Gastroesophageal sphincter (tissue), 4 donors: ENCODE results near the gene MITF. TPM values are rescaled to one million over a fixed set of nuclear protein-coding genes. Genes with fewer than 3 reads are reported as not detected.

Source experiments
- ATAC-seq: fragments of 150-250 bp; one replicate; pipeline ENCODE4 v1.9.1; 2016; ENCODE audit warnings: mild to moderate bottlenecking, moderate library complexity
- H3K27ac ChIP-seq, 4 donors: fragments of 200-600 bp; sonication (generic) in 3 of 4; 1 replicate in 3 of 4; 2 replicates in 1 of 4; pipeline ENCODE4 v1.5.1; 2016 to 2019
- H3K27me3 ChIP-seq: fragments of 200-600 bp; sonication (generic); one replicate; pipeline ENCODE4 v1.5.1; 2019
- H3K36me3 ChIP-seq, 2 donors: fragments of 200-600 bp; sonication (generic); one replicate each; pipeline ENCODE4 v1.5.1; 2019; ENCODE audit warnings: control low read depth in 1 of 2
- H3K4me1 ChIP-seq, 3 donors: fragments of 200-600 bp; sonication (generic); 1 replicate in 2 of 3; 2 replicates in 1 of 3; pipeline ENCODE4 v1.5.1; 2016 to 2019; ENCODE audit warnings: control low read depth in 2 of 3
- H3K4me3 ChIP-seq, 2 donors: fragments of 200-600 bp; sonication (generic); one replicate each; pipeline ENCODE4 v1.5.1; 2019; ENCODE audit warnings: mild to moderate bottlenecking in 1 of 2, moderate library complexity in 1 of 2
- H3K9me3 ChIP-seq, 3 donors: fragments of 200-600 bp; sonication (generic); one replicate each; pipeline ENCODE4 v1.5.1; 2017 to 2019; ENCODE audit warnings: control low read depth in 2 of 3
- CTCF ChIP-seq, 4 experiments: fragments of 200-600 bp in 2 of 4; fragments of 450-650 bp in 2 of 4; sonication (generic) in 1 of 4; IDR thresholded peaks; one replicate each; pipeline ENCODE4 v1.5.1; 2017 to 2019; ENCODE audit warnings: antibody characterized with exemption in 4 of 4, mild to moderate bottlenecking in 2 of 4, moderate library complexity in 2 of 4
- EP300 ChIP-seq: sonication (generic); formaldehyde crosslinking; IDR thresholded peaks from one replicate; pipeline ENCODE4 v1.6.1; 2017; ENCODE audit warnings: antibody characterized with exemption, mild to moderate bottlenecking
- POLR2A ChIP-seq, 2 donors: fragments of 450-650 bp; IDR thresholded peaks; one replicate each; pipeline ENCODE4 v1.6.1; 2017; ENCODE audit warnings: antibody characterized with exemption in 2 of 2, mild to moderate bottlenecking in 2 of 2, moderate library complexity in 1 of 2
- POLR2AphosphoS5 ChIP-seq: sonication (generic); formaldehyde crosslinking; IDR thresholded peaks from one replicate; pipeline ENCODE4 v1.6.1; 2017; ENCODE audit warnings: antibody characterized with exemption
- WGBS, 2 donors: methylation state at CpG; one replicate each; pipeline ENCODE4 v1.1.5; 2018; ENCODE audit warnings: low coverage in 1 of 2; 5-methylcytosine and 5-hydroxymethylcytosine counted together
- total RNA-seq, 4 donors: library from RNA; depleted of rRNA; stranded (reverse); fragments of >200 nt; gene quantifications; one replicate each; pipeline ENCODE4 v1.1.0, GENCODE V29; 2016

MITF gene
- total RNA-seq, 4 donors from 2014 or later = 44.8 to 86.8 (median 77.9) TPM

DNA sequence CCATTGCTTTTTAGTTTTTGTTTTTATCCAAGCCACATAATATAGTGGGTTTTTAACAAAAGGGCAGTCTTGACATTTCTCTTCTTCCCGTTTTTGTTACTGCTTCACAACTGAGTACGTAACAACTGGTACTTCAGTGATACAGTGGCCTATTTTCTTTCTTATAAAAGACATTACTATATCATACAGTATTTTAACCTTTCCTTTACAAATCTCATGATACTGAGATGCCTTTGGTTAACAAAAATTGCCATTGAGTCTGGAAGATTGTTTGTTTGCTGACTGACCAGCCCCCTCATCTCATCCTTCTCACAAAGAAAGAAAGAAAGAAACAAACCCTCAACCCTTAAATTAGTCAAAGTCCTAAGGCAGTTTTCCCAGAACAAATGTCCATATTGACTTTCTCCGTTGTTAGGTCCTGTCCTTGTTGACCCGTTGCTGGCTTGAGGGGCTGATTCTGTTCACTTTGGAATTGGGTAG, 183.3 kb downstream of the MITF start:
- peaks cover 0 to 34% (median 7%) of the 10 kb centered on the region in 3 donors for H3K4me1 ChIP-seq
- WGBS, 2 donors = 85 to 88% methylated on average over 3 to 4 of the region's 4 CpGs
- H3K9me3 ChIP-seq = no peaks in the 10 kb centered on the region
- H3K27me3 ChIP-seq = no peaks in the 10 kb centered on the region
- H3K36me3 ChIP-seq = no peaks in the 10 kb centered on the region
- no peak overlapping the region for H3K4me3 ChIP-seq
- H3K27ac ChIP-seq = no peak overlapping the region
- ATAC-seq = no peak
- no peak for TF ChIP-seq POLR2A (IDR thresholded peaks at IDR 0.05)
- TF ChIP-seq POLR2AphosphoS5 = no peak
- no peak for TF ChIP-seq CTCF (IDR thresholded peaks at IDR 0.05)

GRCh38 chr3:69925506-69925905, 186.2 kb downstream of the MITF start:
- peaks cover 0 to 23% (median 7%) of the 10 kb centered on the region in 3 donors for H3K4me1 ChIP-seq
- H3K27ac ChIP-seq = no peak overlapping the region
- H3K27me3 ChIP-seq = no peaks in the 10 kb centered on the region
- TF ChIP-seq EP300 (no peak), CTCF (IDR thresholded peaks at IDR 0.05) (no peak), POLR2A (IDR thresholded peaks at IDR 0.05) (no peak), POLR2AphosphoS5 (no peak)
- no peak for ATAC-seq
- H3K9me3 ChIP-seq = no peaks in the 10 kb centered on the region
- no peaks in the 10 kb centered on the region for H3K36me3 ChIP-seq
- no peak overlapping the region for H3K4me3 ChIP-seq

- no peak for ATAC-seq
- TF ChIP-seq POLR2AphosphoS5 (no peak), POLR2A (IDR thresholded peaks at IDR 0.05) (no peak), EP300 (no peak), CTCF (IDR thresholded peaks at IDR 0.05) (no peak)
- H3K4me1 ChIP-seq = peaks cover 0 to 31% (median 7%) of the 10 kb centered on the region in 3 donors
- no peak overlapping the region for H3K27ac ChIP-seq
- 83 to 100% methylated on average over 2 to 6 of the region's 8 CpGs for WGBS, 2 donors
- H3K27me3 ChIP-seq = no peaks in the 10 kb centered on the region
- no peaks in the 10 kb centered on the region for H3K36me3 ChIP-seq
- no peak overlapping the region for H3K4me3 ChIP-seq
- no peaks in the 10 kb centered on the region for H3K9me3 ChIP-seq
Measured at GRCh38 chr3:69926385-69926784, 187.1 kb downstream of the MITF start.

DNA sequence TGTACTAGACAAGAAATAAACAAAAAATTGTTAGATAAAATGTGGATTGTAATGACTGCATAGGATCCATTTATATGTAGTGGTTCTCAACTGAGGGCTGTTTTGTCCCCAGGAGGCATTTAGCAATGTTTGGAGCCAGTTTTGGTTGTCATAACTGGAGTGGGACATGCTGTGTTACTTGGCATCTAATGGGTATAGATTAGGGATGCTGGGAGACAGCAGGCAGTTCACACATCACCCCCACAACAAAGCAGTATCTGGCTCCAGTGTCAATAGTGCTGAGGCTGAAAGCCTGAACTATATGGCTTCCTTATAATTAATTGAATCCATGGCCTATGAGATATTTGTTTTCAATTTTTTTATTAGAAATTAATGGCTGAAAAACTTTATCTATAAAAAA, 188.3 kb downstream of the MITF start:
- TF ChIP-seq POLR2AphosphoS5 (no peak), CTCF (IDR thresholded peaks at IDR 0.05) (no peak), POLR2A (IDR thresholded peaks at IDR 0.05) (no peak)
- no peaks in the 10 kb centered on the region for H3K36me3 ChIP-seq
- no peak overlapping the region for H3K27ac ChIP-seq
- no peak overlapping the region for H3K4me3 ChIP-seq
- no peak for ATAC-seq
- H3K9me3 ChIP-seq = no peaks in the 10 kb centered on the region
- H3K27me3 ChIP-seq = no peaks in the 10 kb centered on the region
- H3K4me1 ChIP-seq = peaks cover 0 to 32% (median 7%) of the 10 kb centered on the region in 3 donors

- Histone ChIP-seq H3K9me3 (no peaks in the 10 kb centered on the region), H3K27me3 (no peaks in the 10 kb centered on the region), H3K27ac (no peak overlapping the region), H3K36me3 (no peaks in the 10 kb centered on the region), H3K4me3 (no peak overlapping the region), H3K4me1 (peaks cover 0 to 32% (median 7%) of the 10 kb centered on the region in 3 donors)
- TF ChIP-seq CTCF (IDR thresholded peaks at IDR 0.05) (no peak), POLR2A (IDR thresholded peaks at IDR 0.05) (no peak), EP300 (no peak), POLR2AphosphoS5 (no peak)
- ATAC-seq = no peak
- WGBS, 2 donors = 55 to 61% methylated on average over 2 of the region's 4 CpGs
Measured at GRCh38 chr3:69929019-69929418, 189.8 kb downstream of the MITF start.
